ENCODE measurements around the gene YLPM1.

Gene YLPM1

DNA sequence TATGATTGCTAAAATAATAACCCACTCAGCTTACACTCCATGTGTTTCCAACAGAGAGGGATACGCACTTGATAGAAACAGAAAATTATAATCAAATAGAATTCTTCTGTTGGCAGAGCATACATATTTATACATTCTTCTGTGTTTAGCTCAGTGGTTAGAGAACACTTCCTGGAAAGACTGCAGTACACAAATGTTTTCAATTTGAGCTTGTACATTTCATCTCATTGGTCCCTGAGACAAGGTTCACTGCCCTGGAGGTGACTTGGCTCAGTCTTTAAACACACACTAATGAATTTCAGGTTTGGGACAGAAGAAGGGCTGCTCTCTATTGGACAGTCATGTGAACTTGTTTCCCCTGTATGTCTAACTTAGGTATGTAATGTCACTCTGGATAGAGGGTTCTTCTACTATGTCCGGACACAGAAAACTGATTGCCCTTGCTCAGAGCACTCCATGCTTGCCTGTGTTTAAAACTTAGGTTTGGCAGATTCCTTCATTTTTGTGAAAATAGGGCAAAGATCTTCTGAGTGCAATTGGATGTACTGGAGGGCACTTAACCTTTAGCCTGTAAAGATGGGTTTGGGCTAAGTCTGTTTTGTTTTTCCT, 89.9 kb downstream of the YLPM1 start:
- Mint-ChIP-seq H3K27ac (no peak overlapping the region), H3K27me3 (ENCODE audit: low read depth, poor library complexity) (no peaks in the 10 kb centered on the region), H3K4me3 (no peak overlapping the region), H3K36me3 (ENCODE audit: low read depth) (no peaks in the 10 kb centered on the region), H3K4me1 (peaks cover 6% of the 10 kb centered on the region), H3K9me3 (no peaks in the 10 kb centered on the region)
- TF ChIP-seq, protein P1, sequence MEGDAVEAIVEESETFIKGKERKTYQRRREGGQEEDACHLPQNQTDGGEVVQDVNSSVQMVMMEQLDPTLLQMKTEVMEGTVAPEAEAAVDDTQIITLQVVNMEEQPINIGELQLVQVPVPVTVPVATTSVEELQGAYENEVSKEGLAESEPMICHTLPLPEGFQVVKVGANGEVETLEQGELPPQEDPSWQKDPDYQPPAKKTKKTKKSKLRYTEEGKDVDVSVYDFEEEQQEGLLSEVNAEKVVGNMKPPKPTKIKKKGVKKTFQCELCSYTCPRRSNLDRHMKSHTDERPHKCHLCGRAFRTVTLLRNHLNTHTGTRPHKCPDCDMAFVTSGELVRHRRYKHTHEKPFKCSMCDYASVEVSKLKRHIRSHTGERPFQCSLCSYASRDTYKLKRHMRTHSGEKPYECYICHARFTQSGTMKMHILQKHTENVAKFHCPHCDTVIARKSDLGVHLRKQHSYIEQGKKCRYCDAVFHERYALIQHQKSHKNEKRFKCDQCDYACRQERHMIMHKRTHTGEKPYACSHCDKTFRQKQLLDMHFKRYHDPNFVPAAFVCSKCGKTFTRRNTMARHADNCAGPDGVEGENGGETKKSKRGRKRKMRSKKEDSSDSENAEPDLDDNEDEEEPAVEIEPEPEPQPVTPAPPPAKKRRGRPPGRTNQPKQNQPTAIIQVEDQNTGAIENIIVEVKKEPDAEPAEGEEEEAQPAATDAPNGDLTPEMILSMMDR (IDR thresholded peaks at IDR 0.05): no peak
- no peak for DNase-seq

GRCh38 chr14:74853581-74853980, 90.5 kb downstream of the YLPM1 start:
- DNase-seq: no peak
- no peaks in the 10 kb centered on the region for H3K27me3 Mint-ChIP-seq (ENCODE audit: low read depth, poor library complexity)
- peaks cover 6% of the 10 kb centered on the region for H3K4me1 Mint-ChIP-seq
- H3K27ac Mint-ChIP-seq: no peak overlapping the region
- no peak overlapping the region for H3K4me3 Mint-ChIP-seq
- no peaks in the 10 kb centered on the region for H3K9me3 Mint-ChIP-seq
- no peaks in the 10 kb centered on the region for H3K36me3 Mint-ChIP-seq (ENCODE audit: low read depth)
- TF ChIP-seq, protein P1 (IDR thresholded peaks at IDR 0.05): no peak

DNA sequence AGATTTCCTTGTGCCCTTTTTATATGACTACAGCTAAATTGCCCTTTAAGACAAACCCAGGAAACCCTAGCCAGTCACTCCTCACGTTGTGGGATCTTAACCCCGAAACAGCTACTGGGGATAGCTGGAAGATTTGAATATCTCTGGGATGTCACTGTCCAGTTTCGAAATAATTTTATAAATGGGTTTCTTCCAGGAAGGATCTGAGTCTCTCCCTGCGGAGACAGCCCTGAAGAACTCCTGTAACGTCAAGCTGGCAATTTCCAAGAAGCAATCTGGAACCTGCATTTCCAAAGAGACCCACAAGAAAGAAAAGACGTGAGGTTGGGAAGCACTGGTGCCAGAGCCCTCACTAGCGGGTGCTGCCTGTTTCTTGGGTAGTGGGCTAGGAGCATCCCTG, 91.9 kb downstream of the YLPM1 start:
- Mint-ChIP-seq H3K4me3 (no peak overlapping the region), H3K36me3 (ENCODE audit: low read depth) (no peaks in the 10 kb centered on the region), H3K27ac (no peak overlapping the region), H3K27me3 (ENCODE audit: low read depth, poor library complexity) (no peaks in the 10 kb centered on the region), H3K9me3 (no peaks in the 10 kb centered on the region), H3K4me1 (peaks cover 6% of the 10 kb centered on the region)
- DNase-seq: no peak
- TF ChIP-seq, protein P1 (IDR thresholded peaks at IDR 0.05): no peak

- peaks cover 6% of the 10 kb centered on the region for H3K4me1 Mint-ChIP-seq
- H3K4me3 Mint-ChIP-seq: no peak overlapping the region
- TF ChIP-seq, protein P1 (IDR thresholded peaks at IDR 0.05): no peak
- H3K9me3 Mint-ChIP-seq: no peaks in the 10 kb centered on the region
- no peaks in the 10 kb centered on the region for H3K36me3 Mint-ChIP-seq (ENCODE audit: low read depth)
- H3K27me3 Mint-ChIP-seq (ENCODE audit: low read depth, poor library complexity): no peaks in the 10 kb centered on the region
- no peak for DNase-seq
- no peak overlapping the region for H3K27ac Mint-ChIP-seq
Observed at GRCh38 chr14:74855945-74856344, 92.8 kb downstream of the YLPM1 start.

- Mint-ChIP-seq H3K4me1 (peaks cover 6% of the 10 kb centered on the region), H3K27ac (no peak overlapping the region), H3K9me3 (no peaks in the 10 kb centered on the region), H3K36me3 (ENCODE audit: low read depth) (no peaks in the 10 kb centered on the region), H3K27me3 (ENCODE audit: low read depth, poor library complexity) (no peaks in the 10 kb centered on the region), H3K4me3 (no peak overlapping the region)
- TF ChIP-seq, protein P1 (IDR thresholded peaks at IDR 0.05): no peak
- DNase-seq: no peak
Observed at GRCh38 chr14:74856366-74856765, 93.2 kb downstream of the YLPM1 start.

GRCh38 chr14:74858022-74858421, 94.9 kb downstream of the YLPM1 start:
- H3K4me3 Mint-ChIP-seq: no peak overlapping the region
- H3K27me3 Mint-ChIP-seq (ENCODE audit: low read depth, poor library complexity): no peaks in the 10 kb centered on the region
- H3K27ac Mint-ChIP-seq: no peak overlapping the region
- no peaks in the 10 kb centered on the region for H3K9me3 Mint-ChIP-seq
- no peak for DNase-seq
- TF ChIP-seq, protein P1 (IDR thresholded peaks at IDR 0.05): no peak
- H3K36me3 Mint-ChIP-seq (ENCODE audit: low read depth): no peaks in the 10 kb centered on the region
- peaks cover 3% of the 10 kb centered on the region for H3K4me1 Mint-ChIP-seq
